Smooth muscle cell (in vitro differentiated cells): ENCODE results near the gene SIDT2. TPM values are rescaled to one million over a fixed set of nuclear protein-coding genes. Genes with fewer than 3 reads are reported as not detected.

Experiments used
- DNase-seq: peaks from one replicate; lab custom pipeline; 2025; ENCODE audit not compliant: unreplicated experiment; lab: John Stamatoyannopoulos, UW
- H2AFZ ChIP-seq: fragments of 200-600 bp; sonication (generic); 2 replicates; pipeline ENCODE4 v1.6.0; 2016; ENCODE audit warnings: antibody characterized with exemption, low read depth, mild to moderate bottlenecking
- H3F3A ChIP-seq: fragments of 200-600 bp; sonication (generic); 2 replicates; pipeline ENCODE4 v1.6.0; 2017; ENCODE audit warnings: antibody characterized with exemption, low read depth
- H3K27ac ChIP-seq: fragments of 200-600 bp; sonication (generic); 2 replicates; pipeline ENCODE4 v1.5.1; 2016; ENCODE audit warnings: low read depth, mild to moderate bottlenecking
- H3K27me3 ChIP-seq: fragments of 200-600 bp; sonication (generic); 2 replicates; pipeline ENCODE4 v1.6.1; 2016; ENCODE audit warnings: low read depth, mild to moderate bottlenecking
- H3K36me3 ChIP-seq: fragments of 200-600 bp; sonication (generic); 2 replicates; pipeline ENCODE4 v1.5.1; 2016; ENCODE audit warnings: low read depth
- H3K4me1 ChIP-seq: fragments of 200-600 bp; sonication (generic); 2 replicates; pipeline ENCODE4 v1.5.1; 2016; ENCODE audit warnings: low read depth
- H3K4me2 ChIP-seq: fragments of 200-600 bp; sonication (generic); 2 replicates; pipeline ENCODE4 v1.6.0; 2016; ENCODE audit warnings: mild to moderate bottlenecking
- H3K4me3 ChIP-seq: fragments of 200-600 bp; sonication (generic); 2 replicates; pipeline ENCODE4 v1.5.1; 2016; ENCODE audit warnings: mild to moderate bottlenecking
- H3K79me2 ChIP-seq: fragments of 200-600 bp; sonication (generic); 2 replicates; pipeline ENCODE4 v1.6.0; 2016; ENCODE audit warnings: low read depth, mild to moderate bottlenecking
- H3K9ac ChIP-seq: fragments of 200-600 bp; sonication (generic); 2 replicates; pipeline ENCODE4 v1.6.0; 2016; ENCODE audit warnings: low read depth
- H3K9me3 ChIP-seq: fragments of 200-600 bp; sonication (generic); replicated peaks from 2 replicates; pipeline ENCODE4 v1.5.1; 2016; ENCODE audit warnings: low read depth
- H4K20me1 ChIP-seq: fragments of 200-600 bp; sonication (generic); 2 replicates; pipeline ENCODE4 v1.6.0; 2016; ENCODE audit warnings: low read depth
- WGBS: methylation state at CpG from one replicate; pipeline ENCODE4 v1.1.7; 2016; ENCODE audit warnings: low lambda C conversion rate; 5-methylcytosine and 5-hydroxymethylcytosine counted together
- polyA plus RNA-seq: library from polyadenylated mRNA; unstranded; fragments of >200 nt; fragmentation: Nextera tagmentation; extraction: Ambion mirVana; gene quantifications from 2 replicates; pipeline ENCODE4 v1.2.1, GENCODE V29; 2016
- total RNA-seq: library from RNA; depleted of rRNA; stranded (reverse); fragments of >200 nt; gene quantifications from 2 replicates; pipeline ENCODE4 v1.2.3, GENCODE V29; 2014
- TF ChIP-seq, protein P1 (sequence below): fragments of 200-600 bp; sonication (generic); IDR thresholded peaks from 2 replicates; pipeline ENCODE4 v1.5.1; 2017; ENCODE audit warnings: borderline replicate concordance, mild to moderate bottlenecking, antibody characterized with exemption; ENCODE audit not compliant: insufficient read depth, poor library complexity, severe bottlenecking

SIDT2 gene
- total and polyA plus RNA-seq, 2 experiments from 2014 or later = 11.6 to 35.0 TPM

DNA sequence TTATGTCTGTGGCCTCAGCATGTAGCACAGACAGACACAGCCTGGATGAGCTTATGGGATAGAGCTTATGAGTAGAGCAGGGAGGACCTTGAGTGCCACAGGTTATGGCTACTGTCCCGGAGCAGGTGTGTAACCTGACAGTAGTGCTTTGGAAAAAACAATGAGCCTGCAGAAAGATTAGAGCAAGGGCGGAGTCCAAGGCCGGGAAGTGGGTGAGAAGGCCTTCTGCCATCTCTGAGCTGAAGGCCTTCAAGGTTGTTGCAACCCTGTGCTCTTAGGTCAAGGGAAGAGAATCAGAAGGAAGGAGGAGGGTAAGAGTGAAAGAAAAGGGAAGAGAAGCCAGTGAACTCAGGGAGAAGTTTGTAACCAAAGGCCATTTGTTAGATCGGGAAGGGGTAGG is 16.7 kb downstream of the SIDT2 start:
- TF ChIP-seq, protein P1, sequence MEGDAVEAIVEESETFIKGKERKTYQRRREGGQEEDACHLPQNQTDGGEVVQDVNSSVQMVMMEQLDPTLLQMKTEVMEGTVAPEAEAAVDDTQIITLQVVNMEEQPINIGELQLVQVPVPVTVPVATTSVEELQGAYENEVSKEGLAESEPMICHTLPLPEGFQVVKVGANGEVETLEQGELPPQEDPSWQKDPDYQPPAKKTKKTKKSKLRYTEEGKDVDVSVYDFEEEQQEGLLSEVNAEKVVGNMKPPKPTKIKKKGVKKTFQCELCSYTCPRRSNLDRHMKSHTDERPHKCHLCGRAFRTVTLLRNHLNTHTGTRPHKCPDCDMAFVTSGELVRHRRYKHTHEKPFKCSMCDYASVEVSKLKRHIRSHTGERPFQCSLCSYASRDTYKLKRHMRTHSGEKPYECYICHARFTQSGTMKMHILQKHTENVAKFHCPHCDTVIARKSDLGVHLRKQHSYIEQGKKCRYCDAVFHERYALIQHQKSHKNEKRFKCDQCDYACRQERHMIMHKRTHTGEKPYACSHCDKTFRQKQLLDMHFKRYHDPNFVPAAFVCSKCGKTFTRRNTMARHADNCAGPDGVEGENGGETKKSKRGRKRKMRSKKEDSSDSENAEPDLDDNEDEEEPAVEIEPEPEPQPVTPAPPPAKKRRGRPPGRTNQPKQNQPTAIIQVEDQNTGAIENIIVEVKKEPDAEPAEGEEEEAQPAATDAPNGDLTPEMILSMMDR = no peak
- H3K36me3 ChIP-seq = no peaks in the 10 kb centered on the region
- no peak for DNase-seq

DNA sequence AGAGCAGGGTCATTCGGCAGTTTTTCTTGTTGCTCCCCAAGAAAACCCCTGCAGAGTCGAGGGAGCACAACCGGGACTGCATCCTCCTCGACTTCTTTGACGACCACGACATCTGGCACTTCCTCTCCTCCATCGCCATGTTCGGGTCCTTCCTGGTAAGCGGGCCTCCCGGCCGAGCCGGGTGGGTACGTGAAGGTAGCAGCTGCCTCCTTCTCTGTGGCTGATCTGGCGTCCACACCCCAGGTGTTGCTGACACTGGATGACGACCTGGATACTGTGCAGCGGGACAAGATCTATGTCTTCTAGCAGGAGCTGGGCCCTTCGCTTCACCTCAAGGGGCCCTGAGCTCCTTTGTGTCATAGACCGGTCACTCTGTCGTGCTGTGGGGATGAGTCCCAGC is 17.2 kb downstream of the SIDT2 start:
- H3K9ac ChIP-seq = no peak overlapping the region
- no peak overlapping the region for H3K27ac ChIP-seq
- DNase-seq = no peak
- H2AFZ ChIP-seq = no peak overlapping the region
- H3K9me3 ChIP-seq = no peaks in the 10 kb centered on the region
- H3K4me2 ChIP-seq = no peak overlapping the region
- peaks cover 16% of the 10 kb centered on the region for H3K4me1 ChIP-seq
- no peak overlapping the region for H3K4me3 ChIP-seq
- peaks cover 11% of the 10 kb centered on the region for H3F3A ChIP-seq
- no peaks in the 10 kb centered on the region for H3K36me3 ChIP-seq
- no peaks in the 10 kb centered on the region for H3K27me3 ChIP-seq
- 96% methylated on average over 19 of the region's 19 CpGs for WGBS
- TF ChIP-seq, protein P1 = no peak
- peaks cover 10% of the 10 kb centered on the region for H4K20me1 ChIP-seq
- peaks cover 20% of the 10 kb centered on the region for H3K79me2 ChIP-seq

More for the DNA sequence above, 16.7 kb downstream of the SIDT2 start:
- Histone ChIP-seq H3K4me2 (no peak overlapping the region), H3K79me2 (peaks cover 15% of the 10 kb centered on the region), H2AFZ (no peak overlapping the region), H3K9ac (no peak overlapping the region), H3K9me3 (no peaks in the 10 kb centered on the region), H3K4me1 (peaks cover 11% of the 10 kb centered on the region), H3K27me3 (no peaks in the 10 kb centered on the region), H4K20me1 (peaks cover 5% of the 10 kb centered on the region), H3F3A (peaks cover 7% of the 10 kb centered on the region), H3K4me3 (no peak overlapping the region), H3K27ac (no peak overlapping the region)
- 94% methylated on average over 4 of the region's 4 CpGs for WGBS

DNA sequence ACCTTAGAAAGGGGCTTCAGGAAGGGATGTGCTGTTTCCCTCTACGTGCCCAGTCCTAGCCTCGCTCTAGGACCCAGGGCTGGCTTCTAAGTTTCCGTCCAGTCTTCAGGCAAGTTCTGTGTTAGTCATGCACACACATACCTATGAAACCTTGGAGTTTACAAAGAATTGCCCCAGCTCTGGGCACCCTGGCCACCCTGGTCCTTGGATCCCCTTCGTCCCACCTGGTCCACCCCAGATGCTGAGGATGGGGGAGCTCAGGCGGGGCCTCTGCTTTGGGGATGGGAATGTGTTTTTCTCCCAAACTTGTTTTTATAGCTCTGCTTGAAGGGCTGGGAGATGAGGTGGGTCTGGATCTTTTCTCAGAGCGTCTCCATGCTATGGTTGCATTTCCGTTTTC is 18.5 kb downstream of the SIDT2 start:
- Histone ChIP-seq H3K4me3 (no peak overlapping the region), H3K9me3 (no peaks in the 10 kb centered on the region), H3K4me1 (peaks cover 27% of the 10 kb centered on the region), H3K79me2 (peaks cover 33% of the 10 kb centered on the region), H3K4me2 (no peak overlapping the region), H3K36me3 (no peaks in the 10 kb centered on the region), H2AFZ (no peak overlapping the region), H3F3A (peaks cover 22% of the 10 kb centered on the region), H3K27ac (peak overlapping the region; percentile 79), H3K27me3 (no peaks in the 10 kb centered on the region), H4K20me1 (peaks cover 23% of the 10 kb centered on the region), H3K9ac (no peak overlapping the region)
- WGBS = 86% methylated on average over 7 of the region's 7 CpGs
- TF ChIP-seq, protein P1 = no peak
- DNase-seq = no peak

DNA sequence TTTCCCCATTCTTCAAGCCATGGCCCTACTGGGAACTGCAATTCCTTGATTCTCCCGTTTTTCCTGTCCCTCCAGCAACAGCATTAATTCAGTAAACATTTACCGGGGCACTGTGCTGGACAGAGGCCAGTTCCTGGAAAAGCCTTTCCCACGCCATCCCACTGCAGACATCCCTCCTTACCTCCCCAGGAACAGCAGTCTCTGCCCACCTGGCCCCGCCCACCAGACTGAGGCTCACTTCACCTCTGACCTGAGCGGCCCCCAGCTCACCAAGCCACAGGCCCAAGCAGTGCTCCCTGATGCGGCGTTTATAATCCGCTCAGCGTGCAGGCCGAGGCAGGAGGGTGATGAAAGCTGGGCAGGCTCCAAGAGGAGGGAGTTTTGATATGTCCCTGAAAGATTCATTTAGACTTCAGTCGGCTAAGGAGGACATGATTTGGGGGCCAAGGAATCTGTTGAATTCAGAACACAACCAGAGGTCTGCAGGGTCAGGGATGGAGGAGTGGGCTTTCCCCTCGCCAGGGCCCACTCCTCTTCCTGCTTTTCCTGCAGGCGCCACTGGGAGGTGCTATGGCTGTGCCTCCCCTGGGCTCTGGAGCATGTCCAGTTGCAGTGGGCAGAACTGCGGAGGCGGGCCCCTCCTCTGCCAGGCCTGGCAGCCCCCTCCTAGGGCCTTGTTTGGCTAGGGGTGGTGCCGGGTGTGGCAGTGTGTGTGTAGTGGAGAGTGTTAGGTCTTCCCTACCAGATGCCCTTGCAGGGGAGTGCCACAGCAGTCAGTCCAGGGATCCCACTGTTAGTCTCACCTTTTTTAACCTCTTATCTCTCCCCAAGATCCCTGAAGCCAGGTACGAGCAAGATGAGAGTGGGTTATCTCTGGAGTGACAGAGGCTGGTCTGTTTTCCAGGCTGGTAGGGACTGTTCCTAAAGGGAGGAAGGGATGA is 19.2 kb downstream of the SIDT2 start:
- H3K27me3 ChIP-seq = no peaks in the 10 kb centered on the region
- no peaks in the 10 kb centered on the region for H3K36me3 ChIP-seq
- WGBS = 56% methylated on average over 17 of the region's 17 CpGs
- TF ChIP-seq, protein P1 = peak; percentile 52
- H3F3A ChIP-seq = peaks cover 25% of the 10 kb centered on the region
- H3K27ac ChIP-seq = peak overlapping the region; percentile 79
- H3K79me2 ChIP-seq = peaks cover 41% of the 10 kb centered on the region
- peak overlapping the region; percentile 85 for H3K4me2 ChIP-seq
- no peak overlapping the region for H3K4me3 ChIP-seq
- no peak overlapping the region for H2AFZ ChIP-seq
- peaks cover 29% of the 10 kb centered on the region for H3K4me1 ChIP-seq
- no peaks in the 10 kb centered on the region for H3K9me3 ChIP-seq
- H4K20me1 ChIP-seq = peaks cover 31% of the 10 kb centered on the region
- no peak for DNase-seq
- H3K9ac ChIP-seq = no peak overlapping the region
